H9 (cell line): ENCODE results near the gene PUDP. TPM values are rescaled to one million over a fixed set of nuclear protein-coding genes. Genes with fewer than 3 reads are reported as not detected.

Experiments
- DNase-seq: peaks from one replicate; pipeline ENCODE4 v3.0.0-alpha.2; 2017
- H2AFZ ChIP-seq: one replicate; pipeline ENCODE4 v1.6.1; 2013; ENCODE audit warnings: mild to moderate bottlenecking, low read length, control low read depth, moderate library complexity
- H2AK5ac ChIP-seq: 2 replicates; pipeline ENCODE4 v1.6.1; 2013; ENCODE audit warnings: low read length, control low read depth, mixed read lengths; ENCODE audit not compliant: insufficient read length
- H2BK120ac ChIP-seq: one replicate; pipeline ENCODE4 v1.6.1; 2013; ENCODE audit warnings: low read depth, mild to moderate bottlenecking, low read length, control low read depth, inconsistent platforms; ENCODE audit not compliant: poor library complexity, severe bottlenecking
- H2BK12ac ChIP-seq: 2 replicates; pipeline ENCODE4 v1.6.1; 2013; ENCODE audit warnings: low read length, control low read depth, mixed read lengths, low read depth; ENCODE audit not compliant: insufficient read length
- H2BK15ac ChIP-seq: 2 replicates; pipeline ENCODE4 v1.6.1; 2013; ENCODE audit warnings: low read depth, low read length, control low read depth
- H2BK20ac ChIP-seq: one replicate; pipeline ENCODE4 v1.6.1; 2013; ENCODE audit warnings: low read depth, mild to moderate bottlenecking, low read length, control low read depth, inconsistent platforms; ENCODE audit not compliant: poor library complexity, severe bottlenecking
- H2BK5ac ChIP-seq: 2 replicates; pipeline ENCODE4 v1.6.1; 2013; ENCODE audit warnings: low read length, control low read depth, mixed read lengths; ENCODE audit not compliant: insufficient read length
- H3K14ac ChIP-seq: 2 replicates; pipeline ENCODE4 v1.6.1; 2013; ENCODE audit warnings: low read length, control low read depth; ENCODE audit not compliant: insufficient read depth
- H3K18ac ChIP-seq: 2 replicates; pipeline ENCODE4 v1.6.1; 2013; ENCODE audit warnings: low read depth, mild to moderate bottlenecking, mixed read lengths, low read length, control low read depth; ENCODE audit not compliant: insufficient read length
- H3K23ac ChIP-seq: 2 replicates; pipeline ENCODE4 v1.6.1; 2013; ENCODE audit warnings: low read length, control low read depth, mixed read lengths, low read depth; ENCODE audit not compliant: insufficient read length
- H3K23me2 ChIP-seq: 2 replicates; pipeline ENCODE4 v1.6.1; 2013; ENCODE audit warnings: low read depth, mild to moderate bottlenecking, mixed read lengths, low read length, control low read depth; ENCODE audit not compliant: insufficient read length, poor library complexity, severe bottlenecking
- H3K27ac ChIP-seq: 2 replicates; pipeline ENCODE4 v1.5.1; 2013; ENCODE audit warnings: low read length, control low read depth, mixed read lengths, low read depth; ENCODE audit not compliant: insufficient read length
- H3K27me3 ChIP-seq: 2 replicates; pipeline ENCODE4 v1.6.1; 2013; ENCODE audit warnings: low read length, control low read depth, inconsistent platforms; ENCODE audit not compliant: insufficient read depth
- H3K4ac ChIP-seq: 2 replicates; pipeline ENCODE4 v1.6.1; 2013; ENCODE audit warnings: low read depth, mild to moderate bottlenecking, control low read depth, inconsistent platforms, low read length, moderate library complexity
- H3K4me1 ChIP-seq: 2 replicates; pipeline ENCODE4 v1.6.1; 2013; ENCODE audit warnings: low read length, control low read depth, inconsistent platforms; ENCODE audit not compliant: insufficient read depth
- H3K4me2 ChIP-seq: 2 replicates; pipeline ENCODE4 v1.6.1; 2013; ENCODE audit warnings: low read length, control low read depth, mixed read lengths; ENCODE audit not compliant: insufficient read length, insufficient read depth
- H3K56ac ChIP-seq: 2 replicates; pipeline ENCODE4 v1.6.1; 2013; ENCODE audit warnings: low read depth, mild to moderate bottlenecking, mixed read lengths, low read length, control low read depth; ENCODE audit not compliant: insufficient read length
- H3K79me1 ChIP-seq: 2 replicates; pipeline ENCODE4 v1.6.1; 2013; ENCODE audit warnings: low read depth, mild to moderate bottlenecking, moderate library complexity, low read length, control low read depth, inconsistent platforms; ENCODE audit not compliant: insufficient read depth, poor library complexity, severe bottlenecking
- H3K79me2 ChIP-seq: 2 replicates; pipeline ENCODE4 v1.6.1; 2013; ENCODE audit warnings: low read length, control low read depth, inconsistent platforms; ENCODE audit not compliant: insufficient read depth
- H3K9ac ChIP-seq: 2 replicates; pipeline ENCODE4 v1.6.1; 2013; ENCODE audit warnings: low read length, control low read depth, mixed read lengths; ENCODE audit not compliant: insufficient read length; ENCODE audit errors: extremely low read depth
- H3K9me3 ChIP-seq: one replicate; pipeline ENCODE4 v1.6.1; 2013; ENCODE audit warnings: low read depth, low read length, inconsistent platforms; ENCODE audit not compliant: control insufficient read depth
- H3T11ph ChIP-seq: one replicate; pipeline ENCODE4 v1.6.1; 2013; ENCODE audit warnings: mild to moderate bottlenecking, low read length, control low read depth, inconsistent platforms
- H4K20me1 ChIP-seq: one replicate; pipeline ENCODE4 v1.6.1; 2013; ENCODE audit not compliant: control insufficient read depth, insufficient read length, insufficient read depth
- H4K5ac ChIP-seq: 2 replicates; pipeline ENCODE4 v1.6.1; 2013; ENCODE audit warnings: low read depth, mild to moderate bottlenecking, mixed read lengths, low read length, control low read depth; ENCODE audit not compliant: insufficient read length
- H4K8ac ChIP-seq: replicated peaks from 2 replicates; pipeline ENCODE4 v1.6.1; 2013; ENCODE audit warnings: low read length, control low read depth, mixed read lengths, low read depth; ENCODE audit not compliant: insufficient read length
- H4K91ac ChIP-seq: 2 replicates; pipeline ENCODE4 v1.6.1; 2013; ENCODE audit warnings: low read depth, mild to moderate bottlenecking, moderate library complexity, mixed read lengths, low read length, control low read depth; ENCODE audit not compliant: insufficient read length
- H3K27ac Mint-ChIP-seq, 3 experiments: 2 replicates in 2 of 3; 3 replicates in 1 of 3; pipeline ENCODE4 v1.8.0; 2020 to 2021; ENCODE audit warnings: mixed read lengths in 3 of 3, mild to moderate bottlenecking in 1 of 3, moderate library complexity in 1 of 3
- H3K27me3 Mint-ChIP-seq: 2 replicates; pipeline ENCODE4 v1.8.0; 2021; ENCODE audit warnings: low read depth, mild to moderate bottlenecking, moderate library complexity, mixed read lengths
- H3K36me3 Mint-ChIP-seq, 3 experiments: 2 replicates in 2 of 3; 3 replicates in 1 of 3; pipeline ENCODE4 v1.8.0; 2020 to 2021; ENCODE audit warnings: low read depth in 3 of 3, mixed read lengths in 3 of 3; ENCODE audit not compliant: insufficient read depth in 1 of 3
- H3K4me1 Mint-ChIP-seq, 2 experiments: 2 replicates each; pipeline ENCODE4 v1.8.0; 2020; ENCODE audit warnings: mixed read lengths in 2 of 2
- H3K4me3 Mint-ChIP-seq, 2 experiments: 2 replicates in 1 of 2; 3 replicates in 1 of 2; pipeline ENCODE4 v1.8.0; 2020 to 2021; ENCODE audit warnings: mild to moderate bottlenecking in 2 of 2, mixed read lengths in 2 of 2, moderate library complexity in 1 of 2
- H3K9me3 Mint-ChIP-seq, 2 experiments: 2 replicates in 1 of 2; 3 replicates in 1 of 2; pipeline ENCODE4 v1.8.0; 2020; ENCODE audit warnings: mild to moderate bottlenecking in 2 of 2, mixed read lengths in 2 of 2, moderate library complexity in 1 of 2
- CTCF ChIP-seq: fragments of 200-600 bp; sonication (generic); conservative IDR thresholded peaks from 3 replicates; pipeline ENCODE4 v1.8.0; 2021; ENCODE audit warnings: antibody characterized with exemption, mild to moderate bottlenecking
- WGBS: extraction: QIAGEN DNeasy Blood & Tissue Kit; methylation state at CpG from one replicate; pipeline ENCODE4 v1.1.7; 2013; ENCODE audit warnings: missing lambda C conversion rate, low lambda C conversion rate, mixed read lengths; ENCODE audit not compliant: insufficient read length; ENCODE audit errors: extremely low coverage; 5-methylcytosine and 5-hydroxymethylcytosine counted together
- total RNA-seq: library from RNA; stranded (reverse); gene quantifications from 2 replicates; pipeline ENCODE4 v1.2.1, GENCODE V29; 2021

The PUDP gene
- total RNA-seq, 1 experiment from 2014 or later = 46.3 TPM

DNA sequence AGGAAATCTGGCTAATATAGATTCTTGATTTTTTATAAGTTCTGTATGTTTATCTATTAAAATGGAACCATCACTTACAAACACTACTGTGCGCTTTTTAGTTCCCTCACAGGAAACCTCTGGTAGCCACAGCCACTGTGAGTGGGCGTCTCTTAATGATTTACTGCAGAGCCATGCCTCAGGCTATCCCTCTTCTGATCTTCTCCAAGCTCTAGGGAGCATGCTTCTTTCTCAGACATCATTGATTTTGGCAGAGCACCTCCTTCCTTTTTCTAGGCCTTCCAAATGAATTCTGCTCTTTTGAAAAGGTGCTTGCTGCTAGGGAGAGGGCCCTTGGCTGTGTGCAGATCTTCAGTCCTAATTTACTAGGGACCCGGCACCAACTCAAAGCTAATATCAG is 61.6 kb downstream of the PUDP start:
- no peak overlapping the region for H3K23ac ChIP-seq
- no peak overlapping the region for H3K4me2 ChIP-seq
- no peaks in the 10 kb centered on the region for H3K9me3 Mint-ChIP-seq
- H3K18ac ChIP-seq = no peak overlapping the region
- H2BK120ac ChIP-seq = no peak overlapping the region
- H3K23me2 ChIP-seq = no peaks in the 10 kb centered on the region
- no CpG with 5 or more reads among the region's 3 CpGs for WGBS
- H3K9me3 ChIP-seq = no peaks in the 10 kb centered on the region
- H3K27ac Mint-ChIP-seq = no peak overlapping the region; a peak in 2 of 7 replicates
- H3K27me3 ChIP-seq = no peaks in the 10 kb centered on the region
- H2BK20ac ChIP-seq = no peak overlapping the region
- no peak overlapping the region for H2BK5ac ChIP-seq
- H3K4me3 Mint-ChIP-seq = no peak overlapping the region
- H3K56ac ChIP-seq = no peak overlapping the region
- H3K4ac ChIP-seq = no peak overlapping the region
- no peak overlapping the region for H2BK12ac ChIP-seq
- H3T11ph ChIP-seq = no peak overlapping the region
- H4K8ac ChIP-seq = no peak overlapping the region
- H2AFZ ChIP-seq = no peak overlapping the region
- H3K79me1 ChIP-seq = no peaks in the 10 kb centered on the region
- H3K4me1 Mint-ChIP-seq = peaks cover 26 to 40% of the 10 kb centered on the region in 2 experiments
- H3K4me1 ChIP-seq = peaks cover 2% of the 10 kb centered on the region
- TF ChIP-seq CTCF = no peak
- peaks cover 0 to 3% (median 0%) of the 10 kb centered on the region in 3 experiments; a peak in 3 of 7 replicates for H3K36me3 Mint-ChIP-seq
- no peak overlapping the region for H3K9ac ChIP-seq
- DNase-seq = no peak
- no peaks in the 10 kb centered on the region for H3K79me2 ChIP-seq
- H2BK15ac ChIP-seq = no peak overlapping the region
- H2AK5ac ChIP-seq = no peak overlapping the region
- no peak overlapping the region for H3K14ac ChIP-seq
- H3K27ac ChIP-seq = no peak overlapping the region
- no peak overlapping the region for H4K91ac ChIP-seq
- H4K5ac ChIP-seq = no peak overlapping the region
- H4K20me1 ChIP-seq = no peaks in the 10 kb centered on the region
- no peaks in the 10 kb centered on the region for H3K27me3 Mint-ChIP-seq
